Right atrium auricular region (tissue), 2 donors: Measurements from ENCODE around the gene RNF144B. TPM values are rescaled to one million over a fixed set of nuclear protein-coding genes. Genes with fewer than 3 reads are reported as not detected.

Source experiments
- DNase-seq: peaks from one replicate; pipeline ENCODE4 v3.0.0-alpha.2; 2019; ENCODE audit warnings: low spot score
- H3K27ac ChIP-seq, 2 donors: fragments of 200-600 bp; sonication (generic); 1 replicate in 1 of 2; 2 replicates in 1 of 2; pipeline ENCODE4 v1.5.1; 2016 to 2019
- H3K27me3 ChIP-seq, 2 donors: fragments of 200-600 bp; sonication (generic); one replicate each; pipeline versions ENCODE4 v1.5.1 to v1.6.0; 2017 to 2019
- H3K36me3 ChIP-seq: fragments of 200-600 bp; sonication (generic); one replicate; pipeline ENCODE4 v1.5.1; 2016
- H3K4me1 ChIP-seq, 2 donors: fragments of 200-600 bp; sonication (generic); one replicate each; pipeline versions ENCODE4 v1.5.1 to v1.6.0; 2017 to 2019
- H3K4me3 ChIP-seq, 2 donors: fragments of 200-600 bp; sonication (generic); 1 replicate in 1 of 2; 2 replicates in 1 of 2; pipeline ENCODE4 v1.5.1; 2017 to 2019; ENCODE audit warnings: mild to moderate bottlenecking in 1 of 2, moderate library complexity in 1 of 2
- H3K9me3 ChIP-seq, 2 donors: fragments of 200-600 bp; sonication (generic); one replicate each; pipeline ENCODE4 v1.5.1; 2019
- CTCF ChIP-seq, 2 donors: fragments of 200-600 bp; sonication (generic); IDR thresholded peaks; one replicate each; pipeline ENCODE4 v1.5.1; 2019; ENCODE audit warnings: antibody characterized with exemption in 2 of 2
- total RNA-seq, 2 donors: library from RNA; depleted of rRNA; stranded (reverse); fragments of >200 nt; gene quantifications; one replicate each; pipeline ENCODE4 v1.1.0, GENCODE V29; 2016

RNF144B gene
- total RNA-seq, 2 donors from 2014 or later, result 8.1 to 14.2 TPM

GRCh38 chr6:18347021-18347577 lies 40.1 kb upstream of the RNF144B start:
- Histone ChIP-seq H3K36me3 (no peaks in the 10 kb centered on the region), H3K4me1 (no peaks in the 10 kb centered on the region), H3K27me3 (no peaks in the 10 kb centered on the region), H3K9me3 (no peaks in the 10 kb centered on the region), H3K4me3 (no peak overlapping the region), H3K27ac (no peak overlapping the region)
- DNase-seq, result no peak
- no peak for TF ChIP-seq CTCF (IDR thresholded peaks at IDR 0.05)

GRCh38 chr6:18347866-18348265 lies 39.3 kb upstream of the RNF144B start:
- TF ChIP-seq CTCF (IDR thresholded peaks at IDR 0.05), result no peak
- Histone ChIP-seq H3K4me3 (no peak overlapping the region), H3K27ac (no peak overlapping the region), H3K27me3 (no peaks in the 10 kb centered on the region), H3K36me3 (no peaks in the 10 kb centered on the region), H3K9me3 (no peaks in the 10 kb centered on the region), H3K4me1 (no peaks in the 10 kb centered on the region)
- DNase-seq, result no peak

- H3K36me3 ChIP-seq, result no peaks in the 10 kb centered on the region
- no peaks in the 10 kb centered on the region for H3K27me3 ChIP-seq
- no peak overlapping the region for H3K4me3 ChIP-seq
- H3K4me1 ChIP-seq, result no peaks in the 10 kb centered on the region
- no peaks in the 10 kb centered on the region for H3K9me3 ChIP-seq
- no peak for DNase-seq
- H3K27ac ChIP-seq, result no peak overlapping the region
- TF ChIP-seq CTCF (IDR thresholded peaks at IDR 0.05), result no peak
These were observed 37.8 kb upstream of the RNF144B start for GRCh38 chr6:18349386-18349785.

- H3K27ac ChIP-seq, result no peak overlapping the region
- H3K36me3 ChIP-seq, result no peaks in the 10 kb centered on the region
- TF ChIP-seq CTCF (IDR thresholded peaks at IDR 0.05), result no peak
- H3K9me3 ChIP-seq, result no peaks in the 10 kb centered on the region
- H3K27me3 ChIP-seq, result no peaks in the 10 kb centered on the region
- DNase-seq, result no peak
- H3K4me3 ChIP-seq, result no peak overlapping the region
- no peaks in the 10 kb centered on the region for H3K4me1 ChIP-seq
These were observed 36.9 kb upstream of the RNF144B start for GRCh38 chr6:18350271-18350670.

- no peaks in the 10 kb centered on the region for H3K27me3 ChIP-seq
- H3K9me3 ChIP-seq, result no peaks in the 10 kb centered on the region
- TF ChIP-seq CTCF (IDR thresholded peaks at IDR 0.05), result no peak
- H3K4me3 ChIP-seq, result no peak overlapping the region
- H3K27ac ChIP-seq, result no peak overlapping the region
- H3K4me1 ChIP-seq, result no peaks in the 10 kb centered on the region
- H3K36me3 ChIP-seq, result no peaks in the 10 kb centered on the region
- no peak for DNase-seq
These were observed 36.4 kb upstream of the RNF144B start for GRCh38 chr6:18350712-18351111.

- Histone ChIP-seq H3K27ac (no peak overlapping the region), H3K36me3 (no peaks in the 10 kb centered on the region), H3K4me1 (no peaks in the 10 kb centered on the region), H3K27me3 (no peaks in the 10 kb centered on the region), H3K4me3 (no peak overlapping the region), H3K9me3 (no peaks in the 10 kb centered on the region)
- no peak for TF ChIP-seq CTCF (IDR thresholded peaks at IDR 0.05)
- DNase-seq, result no peak
These were observed 35.1 kb upstream of the RNF144B start for GRCh38 chr6:18352001-18352400.
